ENCODE results near the gene PLXNA4. TPM values are rescaled to one million over a fixed set of nuclear protein-coding genes. Genes with fewer than 3 reads are reported as not detected.

PLXNA4 gene
- total and polyA plus RNA-seq, 8 donors: 0.19 to 1.6 (median 0.47) TPM

GRCh38 chr7:132490474-132490873 lies 85.8 kb downstream of the PLXNA4 start:
- no peaks in the 10 kb centered on the region for H3K27me3 ChIP-seq
- no peaks in the 10 kb centered on the region for H3K36me3 ChIP-seq
- FAIRE-seq: no peak
- no peak for ATAC-seq
- H3K4me1 ChIP-seq: no peaks in the 10 kb centered on the region
- H3K4me3 ChIP-seq: no peak overlapping the region
- WGBS, 2 donors: 66 to 72% methylated on average over 4 of the region's 4 CpGs
- DNase-seq: no peak
- intact Hi-C loops (cut with DNase I): no loop called here
- no peaks in the 10 kb centered on the region for H3K9me3 ChIP-seq
- no peak for TF ChIP-seq CTCF (IDR thresholded peaks at IDR 0.05)
- H3K27ac ChIP-seq: no peak overlapping the region

GRCh38 chr7:132489776-132490237 lies 86.5 kb downstream of the PLXNA4 start:
- FAIRE-seq: no peak
- intact Hi-C loops (cut with DNase I): no loop called here
- no peak for TF ChIP-seq CTCF (IDR thresholded peaks at IDR 0.05)
- Histone ChIP-seq H3K4me1 (no peaks in the 10 kb centered on the region), H3K4me3 (no peak overlapping the region), H3K9me3 (no peaks in the 10 kb centered on the region), H3K36me3 (no peaks in the 10 kb centered on the region), H3K27me3 (no peaks in the 10 kb centered on the region), H3K27ac (no peak overlapping the region)
- no peak for ATAC-seq
- WGBS, 2 donors: 67 to 75% methylated on average over 6 of the region's 6 CpGs
- no peak for DNase-seq

- no peaks in the 10 kb centered on the region for H3K27me3 ChIP-seq
- no peak overlapping the region for H3K27ac ChIP-seq
- 69 to 74% methylated on average over 6 of the region's 6 CpGs for WGBS, 2 donors
- no peak for TF ChIP-seq CTCF (IDR thresholded peaks at IDR 0.05)
- FAIRE-seq (no peak), DNase-seq (no peak), ATAC-seq (no peak)
- no peaks in the 10 kb centered on the region for H3K4me1 ChIP-seq
- no peak overlapping the region for H3K4me3 ChIP-seq
- H3K9me3 ChIP-seq: no peaks in the 10 kb centered on the region
- no peaks in the 10 kb centered on the region for H3K36me3 ChIP-seq
- intact Hi-C loops (cut with DNase I): no loop called here
Observed at GRCh38 chr7:132488634-132489302, 87.5 kb downstream of the PLXNA4 start.

- peak in 3 of 4 donors; percentile 22 to 47 (median 41) for ATAC-seq
- no peak for TF ChIP-seq CTCF (IDR thresholded peaks at IDR 0.05)
- Histone ChIP-seq H3K36me3 (no peaks in the 10 kb centered on the region), H3K4me3 (no peak overlapping the region), H3K27ac (no peak overlapping the region), H3K27me3 (no peaks in the 10 kb centered on the region), H3K4me1 (no peaks in the 10 kb centered on the region), H3K9me3 (no peaks in the 10 kb centered on the region)
- WGBS, 2 donors: 33 to 51% methylated on average over 6 of the region's 6 CpGs
- DNase-seq: no peak
- no peak for FAIRE-seq
- intact Hi-C loops (cut with DNase I): no loop called here
Observed at GRCh38 chr7:132486274-132486610, 90.0 kb downstream of the PLXNA4 start.

DNA sequence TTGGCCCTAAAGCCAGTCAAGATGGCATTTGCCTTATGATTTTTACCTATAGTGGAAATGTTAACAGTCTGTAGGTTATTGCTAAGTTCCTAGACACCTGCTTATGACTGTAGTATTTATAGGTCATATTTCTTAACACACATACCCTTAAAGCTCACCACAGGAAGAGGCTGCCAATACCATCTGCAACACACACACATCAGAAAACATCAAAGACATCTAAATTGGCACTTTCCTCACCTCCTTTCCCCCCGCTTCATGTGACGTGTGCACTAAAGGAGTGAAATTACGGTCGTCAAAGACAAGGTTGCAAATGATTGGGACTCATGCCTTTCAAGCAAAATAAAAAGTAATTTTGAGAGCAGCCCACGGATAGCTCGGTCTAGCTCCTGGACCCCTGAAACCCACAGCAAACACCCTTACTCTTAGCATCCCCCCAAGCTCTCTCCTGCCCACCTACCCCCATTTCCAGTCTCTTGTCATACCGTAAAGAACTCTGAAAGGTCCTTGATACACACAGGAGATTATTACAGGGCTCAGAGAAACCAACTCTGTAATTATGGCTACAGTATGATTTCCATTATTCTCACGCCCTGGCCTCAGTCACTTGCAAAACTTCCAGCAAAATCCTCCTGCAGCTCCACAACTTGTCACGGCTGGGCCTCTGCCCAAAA lies 90.5 kb downstream of the PLXNA4 start:
- H3K36me3 ChIP-seq: no peaks in the 10 kb centered on the region
- no peak for ATAC-seq
- no peak for TF ChIP-seq CTCF (IDR thresholded peaks at IDR 0.05)

More for the DNA sequence above, 90.5 kb downstream of the PLXNA4 start:
- WGBS, 2 donors: 67 to 70% methylated on average over 9 of the region's 9 CpGs
- no peak overlapping the region for H3K4me3 ChIP-seq
- DNase-seq (peak in 3 of 6 donors; percentile 12 to 38 (median 18)), FAIRE-seq (no peak)
- intact Hi-C loops (cut with DNase I): no loop called here
- no peak overlapping the region for H3K27ac ChIP-seq
- no peaks in the 10 kb centered on the region for H3K27me3 ChIP-seq
- no peaks in the 10 kb centered on the region for H3K9me3 ChIP-seq
- H3K4me1 ChIP-seq: no peaks in the 10 kb centered on the region

Data from pancreas (tissue), 10 donors.